ENCODE measurements around the gene ITGA8.

ITGA8 gene

DNA sequence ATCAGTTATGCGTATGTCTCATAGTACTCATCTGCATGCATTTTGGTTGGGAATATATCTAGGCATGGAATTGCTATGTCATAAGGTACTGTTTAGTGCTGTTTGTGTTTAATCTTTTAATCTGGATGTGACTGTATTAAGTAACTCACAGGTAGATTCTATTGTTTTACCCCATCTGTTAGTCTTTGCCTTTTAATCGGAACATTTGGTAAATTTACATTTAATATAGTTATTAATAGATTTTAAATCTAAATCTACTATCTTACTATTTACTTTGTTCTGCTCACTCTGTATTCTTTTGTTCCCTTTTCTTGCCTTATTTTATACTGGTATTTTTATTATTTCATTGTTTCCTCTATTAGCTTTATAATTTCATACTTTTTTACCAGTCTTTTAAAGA, 10.6 kb upstream of the ITGA8 start:
- no peak for DNase-seq (ENCODE audit: low spot score)

DNA sequence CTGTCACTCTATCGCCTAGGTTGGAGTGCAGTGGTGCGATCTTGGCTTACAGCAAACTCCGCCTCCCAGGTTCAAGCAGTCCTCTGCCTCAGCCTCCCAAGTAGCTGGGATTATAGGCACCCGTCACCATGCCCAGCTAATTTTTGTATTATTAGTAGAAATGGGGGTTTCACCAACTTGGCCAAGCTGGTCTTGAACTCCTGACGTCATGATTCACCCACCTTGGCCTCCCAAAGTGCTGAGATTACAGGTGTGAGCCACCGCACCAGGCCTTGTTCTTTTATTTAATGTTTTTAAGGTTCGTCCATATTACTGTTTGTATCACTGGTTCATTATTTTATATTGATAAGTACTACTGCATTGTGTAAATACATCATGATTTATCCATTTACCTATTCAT, 10.2 kb upstream of the ITGA8 start:
- no peak for DNase-seq (ENCODE audit: low spot score)

DNA sequence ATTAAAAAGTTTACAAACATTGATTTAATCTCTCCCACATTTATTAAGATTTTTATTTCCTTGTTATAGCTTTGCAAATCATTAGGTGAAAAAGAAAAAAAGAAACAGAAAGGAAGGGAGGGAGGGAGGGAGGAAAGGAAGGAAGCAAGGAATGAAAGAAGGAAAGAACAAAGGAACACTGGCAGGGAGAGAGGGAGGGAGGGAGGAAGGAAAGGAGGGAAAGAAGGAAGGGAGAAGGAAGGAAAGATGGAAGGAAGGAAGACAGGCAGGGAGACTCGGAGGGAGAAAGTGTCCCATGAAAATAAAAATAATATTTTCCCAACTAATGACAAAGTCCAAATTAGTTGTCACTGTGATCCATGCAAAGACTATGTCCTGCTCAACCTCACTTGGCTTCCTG, 6.3 kb upstream of the ITGA8 start:
- DNase-seq (ENCODE audit: low spot score) = no peak

- peak; percentile 19 for DNase-seq (ENCODE audit: low spot score)
These were observed 5.9 kb upstream of the ITGA8 start for GRCh38 chr10:15725603-15726002.

GRCh38 chr10:15724683-15725082, 5.0 kb upstream of the ITGA8 start:
- no peak for DNase-seq (ENCODE audit: low spot score)

- no peak for DNase-seq (ENCODE audit: low spot score)
These were observed 4.1 kb upstream of the ITGA8 start for GRCh38 chr10:15723803-15724202.

GRCh38 chr10:15720635-15721287, 1.0 kb upstream of the ITGA8 start:
- no peak for DNase-seq (ENCODE audit: low spot score)

GRCh38 chr10:15719049-15719898, 448 bp downstream of the ITGA8 start:
- DNase-seq (ENCODE audit: low spot score) = no peak

DNA sequence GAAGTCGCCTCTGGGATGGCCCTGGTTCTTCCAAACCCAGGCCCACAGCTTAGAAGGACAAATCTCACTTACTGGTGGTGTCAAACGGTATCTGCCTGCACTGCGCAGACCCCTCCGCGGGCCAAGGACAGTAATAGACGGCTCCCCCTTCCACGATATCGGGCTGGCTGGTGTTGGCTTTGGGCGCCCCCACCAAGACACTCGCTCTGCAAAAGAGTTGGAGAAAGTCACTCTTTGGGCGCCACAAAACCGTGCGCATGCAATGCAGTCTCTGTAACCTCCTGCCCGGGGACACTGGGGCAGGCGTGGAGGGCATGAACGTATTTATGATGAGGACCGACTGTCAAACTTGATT, 1.1 kb downstream of the ITGA8 start:
- DNase-seq (ENCODE audit: low spot score) = no peak

- DNase-seq (ENCODE audit: low spot score) = no peak
These were observed 4.0 kb downstream of the ITGA8 start for GRCh38 chr10:15715619-15716227.

GRCh38 chr10:15714847-15715246, 4.9 kb downstream of the ITGA8 start:
- no peak for DNase-seq (ENCODE audit: low spot score)

DNA sequence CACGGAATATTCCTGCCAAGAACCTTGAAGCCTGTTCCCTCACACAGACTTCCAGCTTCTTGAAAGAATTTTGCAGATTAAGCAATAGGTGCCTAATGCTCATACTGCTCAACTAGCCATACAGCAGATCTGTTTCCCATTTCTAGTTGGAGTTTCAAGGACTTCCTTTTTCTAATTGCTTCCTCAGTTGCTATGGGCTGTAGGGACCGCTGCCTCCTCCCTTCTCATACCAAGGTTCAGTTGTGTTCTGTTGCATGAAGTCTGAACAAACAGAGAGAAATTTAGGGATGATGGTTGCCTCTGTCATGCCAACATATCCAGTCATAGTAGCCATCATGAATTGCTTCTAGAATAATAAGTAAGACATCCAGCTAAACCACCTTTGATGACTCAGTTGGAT, 6.8 kb downstream of the ITGA8 start:
- no peak for DNase-seq (ENCODE audit: low spot score)

DNA sequence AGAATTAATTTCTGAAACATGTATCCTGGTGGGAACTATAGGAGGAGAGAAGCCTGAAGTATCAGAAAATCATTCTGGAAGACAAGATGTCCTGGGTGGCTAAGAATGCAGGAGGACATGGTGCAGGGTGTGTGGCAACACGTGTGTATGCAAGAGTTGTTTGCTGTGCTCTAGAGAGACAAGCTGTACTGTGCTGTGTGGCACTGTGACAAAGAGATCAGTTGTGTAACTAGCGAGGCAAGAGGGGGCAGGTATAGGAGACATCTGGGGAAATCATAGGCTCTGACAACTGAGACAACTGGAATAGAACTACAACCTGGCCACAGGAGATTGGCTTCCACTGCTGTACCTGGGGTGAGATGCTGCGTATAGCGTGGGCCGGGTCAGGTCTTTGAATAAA, 9.3 kb downstream of the ITGA8 start:
- DNase-seq (ENCODE audit: low spot score) = no peak

GRCh38 chr10:15705298-15705697, 14.4 kb downstream of the ITGA8 start:
- no peak for DNase-seq (ENCODE audit: low spot score)

GRCh38 chr10:15704581-15704968, 15.1 kb downstream of the ITGA8 start:
- DNase-seq (ENCODE audit: low spot score) = no peak

DNA sequence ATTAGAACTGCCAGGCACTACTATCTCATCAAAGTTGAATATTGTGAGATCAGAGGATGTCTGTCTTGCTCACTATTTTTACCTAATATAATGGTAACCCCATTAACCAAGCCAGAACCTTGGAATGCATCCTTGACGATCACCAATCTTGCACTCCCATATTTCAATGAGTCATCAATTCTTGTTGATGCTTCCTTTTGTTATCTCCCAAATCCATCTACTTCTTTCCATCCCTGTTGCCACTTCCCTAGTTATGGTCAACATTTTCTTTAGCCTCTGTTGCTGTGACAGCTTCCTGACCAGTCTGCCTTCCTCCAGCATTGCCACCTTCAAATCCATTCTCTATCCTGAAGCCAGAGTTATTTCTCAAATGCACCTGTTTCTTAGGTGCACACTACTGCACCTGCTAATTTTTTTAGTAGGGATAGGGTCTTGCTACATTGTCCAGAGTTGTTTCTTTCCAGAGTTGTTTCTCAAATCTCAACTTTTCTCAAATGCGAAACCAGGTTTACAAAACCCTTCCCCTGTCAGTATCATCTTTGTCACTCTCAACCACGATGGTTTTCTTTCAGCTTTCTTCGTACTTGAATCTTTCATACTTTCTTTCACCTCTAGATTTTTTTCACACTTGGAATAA, 15.7 kb downstream of the ITGA8 start:
- no peak for DNase-seq (ENCODE audit: low spot score)

- DNase-seq (ENCODE audit: low spot score) = no peak
These were observed 16.4 kb downstream of the ITGA8 start for GRCh38 chr10:15703151-15703880.

DNA sequence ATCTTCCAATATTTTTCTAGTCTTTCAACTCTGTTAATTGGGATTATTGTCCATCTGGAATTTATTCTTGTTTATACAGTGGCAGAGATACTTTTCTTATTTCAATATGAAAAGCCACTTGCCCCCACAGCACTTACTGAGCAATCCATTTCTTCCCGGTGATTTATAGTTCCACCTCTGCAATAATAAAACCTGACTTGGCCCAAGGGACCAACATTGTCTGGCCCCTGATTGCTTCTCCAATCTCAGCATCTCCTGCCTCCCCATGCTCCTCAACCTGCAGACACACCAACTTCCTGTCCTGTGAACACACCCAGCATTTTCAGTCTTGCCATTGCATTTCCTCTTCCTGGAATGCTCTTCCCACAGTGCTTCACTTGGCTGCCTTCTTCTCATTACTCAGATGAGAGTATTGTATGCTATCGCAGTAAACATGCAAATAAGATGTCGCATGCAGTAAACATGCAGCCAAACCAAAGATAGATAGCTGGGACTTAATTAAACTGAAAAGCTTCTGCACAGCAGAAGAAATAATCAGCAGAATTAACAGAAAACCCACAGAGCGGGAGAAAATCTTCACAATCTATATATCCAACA, 19.5 kb downstream of the ITGA8 start:
- DNase-seq (ENCODE audit: low spot score) = no peak

GRCh38 chr10:15695852-15696251, 23.9 kb downstream of the ITGA8 start:
- no peak for DNase-seq (ENCODE audit: low spot score)

GRCh38 chr10:15690031-15690430, 29.7 kb downstream of the ITGA8 start:
- no peak for DNase-seq (ENCODE audit: low spot score)

DNA sequence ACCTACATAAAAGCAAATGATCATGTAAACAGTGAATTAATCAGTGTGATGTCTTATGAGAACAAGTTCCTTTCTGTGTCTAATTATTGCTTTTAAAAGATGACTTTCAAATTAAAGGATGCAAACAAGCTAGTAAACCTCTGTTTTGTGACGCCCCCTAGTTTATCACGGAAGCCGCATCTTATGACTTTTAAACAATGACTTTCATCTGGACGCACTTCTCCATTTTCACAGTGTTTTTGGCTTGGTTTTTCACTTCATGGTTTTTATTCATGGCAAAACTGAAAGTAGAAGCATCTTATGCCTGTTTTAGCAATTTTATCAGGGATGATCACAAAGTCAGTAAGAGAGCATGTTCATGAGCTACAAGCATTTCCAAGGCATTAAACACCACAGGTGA, 35.0 kb downstream of the ITGA8 start:
- no peak for DNase-seq (ENCODE audit: low spot score)

GRCh38 chr10:15681076-15681475, 38.6 kb downstream of the ITGA8 start:
- no peak for DNase-seq (ENCODE audit: low spot score)
